Skeletal muscle cell (primary cell): ENCODE data around the gene GNB1L.
"Not testable (repeated sequence)": the region's sequence is repeated elsewhere in the genome, so short reads cannot be mapped to it uniquely, and the experiment has no call there.

Experiments
- DNase-seq: peaks from one replicate; pipeline ENCODE4 v3.0.0-alpha.2; 2010; ENCODE audit warnings: low read depth
- H3K4me3 ChIP-seq: 2 replicates; pipeline ENCODE4 v1.5.1; 2011; ENCODE audit warnings: low read depth, mild to moderate bottlenecking, control low read depth, low read length, moderate library complexity

Gene GNB1L

DNA sequence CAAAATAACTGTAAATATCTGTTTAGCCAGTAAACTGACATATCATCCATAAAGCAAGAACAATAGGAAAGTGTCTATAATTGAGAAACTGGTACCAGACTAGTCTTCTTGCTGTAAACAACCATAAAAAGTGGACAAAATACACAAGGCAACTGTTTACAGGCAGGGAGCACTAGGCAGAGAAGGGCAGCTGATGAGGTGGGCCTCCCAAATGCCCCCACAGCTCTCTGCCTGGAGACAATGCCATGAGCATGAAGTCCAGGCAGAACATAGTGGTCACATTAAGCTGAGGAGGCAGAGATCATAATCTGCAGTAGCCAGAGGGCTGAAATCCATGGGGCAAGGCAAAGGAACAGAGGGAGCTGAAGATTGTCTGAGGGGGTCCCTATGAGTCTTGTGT, 63.4 kb downstream of the GNB1L start:
- DNase-seq: no peak

DNA sequence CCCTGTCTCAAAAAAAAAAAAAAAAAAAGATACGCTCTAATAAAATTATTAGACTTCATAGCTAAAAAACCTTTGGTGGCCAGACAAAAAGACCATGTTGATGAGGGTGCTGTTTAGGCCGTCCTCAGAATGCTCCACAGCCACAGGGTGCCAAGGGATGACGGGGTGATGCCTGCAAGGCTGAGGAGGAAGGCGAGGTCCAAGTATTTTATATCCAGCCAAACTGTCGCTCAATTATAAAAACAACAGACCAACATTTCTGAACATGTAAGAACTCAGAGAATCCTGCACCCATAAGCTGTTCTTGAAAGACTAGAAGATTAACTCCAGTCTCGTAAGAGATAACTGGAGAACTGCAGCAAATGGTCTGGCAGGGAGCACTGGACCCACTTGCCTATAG, 64.8 kb downstream of the GNB1L start:
- H3K4me3 ChIP-seq: no peak overlapping the region
- no peak for DNase-seq

More for the DNA sequence above, 63.4 kb downstream of the GNB1L start:
- H3K4me3 ChIP-seq: no peak overlapping the region

DNA sequence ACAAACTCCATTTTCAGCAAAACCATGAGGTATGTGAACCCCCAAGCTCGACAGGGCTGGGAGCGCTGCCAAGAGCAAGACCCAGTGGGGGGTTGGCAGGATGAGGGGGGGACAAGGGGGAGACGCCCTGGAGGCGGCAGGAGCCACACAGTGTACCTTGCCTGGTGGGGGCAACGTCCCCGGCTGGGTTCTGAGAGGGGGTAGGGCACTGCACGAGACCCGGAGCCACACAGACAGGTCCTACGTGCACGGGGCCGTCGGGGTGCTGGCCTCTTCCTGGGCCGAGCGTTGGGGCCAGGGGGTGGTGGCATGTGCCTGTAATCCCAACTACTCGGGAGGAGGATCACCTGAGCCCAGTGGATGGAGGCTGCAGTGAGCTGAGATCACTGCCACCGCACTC, 65.3 kb downstream of the GNB1L start:
- no peak for DNase-seq
- no peak overlapping the region for H3K4me3 ChIP-seq

DNA sequence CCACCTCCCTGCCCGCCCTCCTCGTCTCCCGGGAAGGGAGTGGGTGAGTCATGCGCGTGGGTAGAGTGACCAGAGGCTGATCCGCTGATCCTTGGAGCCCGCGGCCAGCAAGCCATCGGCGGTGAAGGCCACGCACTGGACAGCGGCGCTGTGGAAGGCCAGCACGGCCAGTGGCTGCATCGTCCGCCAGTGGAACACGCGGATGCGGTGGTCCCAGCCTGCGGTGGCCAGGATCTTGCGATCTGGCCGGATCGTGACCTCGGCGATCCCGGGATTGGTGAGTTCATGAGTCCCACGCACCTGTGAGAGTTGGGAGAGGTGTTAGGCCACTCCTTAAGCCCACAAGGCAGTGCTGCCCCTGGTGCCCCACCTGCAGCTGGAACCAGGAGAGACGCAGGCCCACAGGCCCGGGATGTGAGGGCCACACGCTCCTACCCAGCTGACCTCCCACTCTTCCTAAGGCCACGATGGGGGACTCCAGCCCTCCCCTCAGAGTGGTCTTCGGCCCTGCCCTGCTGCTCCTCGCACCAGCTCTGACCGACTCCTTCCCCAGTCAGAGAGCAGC, 65.9 kb downstream of the GNB1L start:
- H3K4me3 ChIP-seq: no peak overlapping the region
- DNase-seq: no peak

DNA sequence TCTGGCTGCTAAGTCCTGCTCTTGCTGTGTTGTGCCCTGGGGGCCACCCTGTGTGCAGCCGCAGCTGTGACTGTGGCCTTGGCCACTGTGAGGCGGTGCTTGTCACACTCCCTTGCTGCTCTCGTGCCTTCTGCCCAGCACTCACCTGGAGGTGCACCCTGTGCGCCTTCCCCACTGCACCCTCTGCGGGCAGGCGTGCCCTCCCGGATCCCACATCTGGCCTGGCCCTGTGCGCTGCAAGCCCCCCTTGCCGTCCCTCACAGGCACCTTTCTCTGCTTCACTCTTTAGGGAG, 66.9 kb downstream of the GNB1L start:
- no peak overlapping the region for H3K4me3 ChIP-seq
- no peak for DNase-seq

DNA sequence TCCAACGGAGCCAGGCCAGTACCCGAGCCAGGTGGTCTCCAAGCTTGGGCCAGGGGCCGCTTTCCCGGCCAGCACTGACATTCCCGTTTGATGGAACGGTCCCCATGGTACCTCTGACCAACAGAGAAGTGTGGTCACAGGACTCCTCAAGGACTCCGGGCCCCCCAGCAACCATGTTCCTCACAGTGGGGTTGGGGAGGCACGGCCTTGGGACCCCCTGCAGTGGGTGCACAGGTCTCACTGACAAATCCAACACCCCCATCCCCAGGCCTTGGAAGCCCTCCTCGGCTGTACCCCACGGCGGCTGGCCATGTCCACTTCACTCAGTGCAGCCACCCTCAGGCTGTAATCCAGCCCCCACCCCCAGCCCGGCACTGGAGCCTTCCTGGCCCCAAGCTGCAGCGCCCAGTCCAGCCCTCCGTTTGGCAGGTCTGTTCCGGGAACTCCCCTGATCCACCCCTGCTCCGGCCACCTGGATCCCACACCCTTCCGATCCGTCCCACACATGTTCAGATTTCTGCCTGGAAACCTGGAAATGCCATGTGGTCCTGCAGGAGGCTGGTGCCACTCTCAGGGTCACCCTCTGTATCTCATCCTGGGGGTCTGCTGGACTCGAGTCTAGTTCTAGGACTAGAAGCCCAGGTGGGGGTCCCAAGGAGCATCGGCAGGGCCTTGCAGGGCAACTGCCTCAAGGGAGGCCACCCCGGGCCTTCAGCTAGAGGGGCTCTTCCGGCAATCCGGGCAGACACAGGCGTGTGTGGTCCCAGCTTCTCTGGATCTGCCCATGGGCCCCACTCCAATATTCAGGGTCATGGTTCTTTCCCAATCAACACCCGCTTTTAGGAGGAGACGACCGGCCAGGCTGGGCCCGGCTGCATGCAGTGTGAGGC, 67.5 kb downstream of the GNB1L start:
- DNase-seq: no peak
- H3K4me3 ChIP-seq: no peak overlapping the region

DNA sequence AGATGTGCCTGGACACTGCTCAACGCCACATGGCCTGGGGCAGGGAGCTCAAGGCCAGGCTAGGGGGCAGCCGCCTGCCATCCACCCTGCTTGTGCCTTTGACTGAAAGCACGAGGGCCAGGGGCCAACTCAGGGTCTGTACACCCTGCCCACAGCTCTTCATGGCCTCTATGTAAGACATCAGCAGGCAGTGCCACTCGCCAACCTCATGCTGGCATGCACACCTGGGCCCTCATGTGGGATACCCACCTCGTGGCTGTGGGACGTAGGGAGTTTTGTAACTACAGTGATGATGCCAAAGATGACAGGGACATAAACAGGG, 68.4 kb downstream of the GNB1L start:
- no peak for DNase-seq
- no peak overlapping the region for H3K4me3 ChIP-seq

DNA sequence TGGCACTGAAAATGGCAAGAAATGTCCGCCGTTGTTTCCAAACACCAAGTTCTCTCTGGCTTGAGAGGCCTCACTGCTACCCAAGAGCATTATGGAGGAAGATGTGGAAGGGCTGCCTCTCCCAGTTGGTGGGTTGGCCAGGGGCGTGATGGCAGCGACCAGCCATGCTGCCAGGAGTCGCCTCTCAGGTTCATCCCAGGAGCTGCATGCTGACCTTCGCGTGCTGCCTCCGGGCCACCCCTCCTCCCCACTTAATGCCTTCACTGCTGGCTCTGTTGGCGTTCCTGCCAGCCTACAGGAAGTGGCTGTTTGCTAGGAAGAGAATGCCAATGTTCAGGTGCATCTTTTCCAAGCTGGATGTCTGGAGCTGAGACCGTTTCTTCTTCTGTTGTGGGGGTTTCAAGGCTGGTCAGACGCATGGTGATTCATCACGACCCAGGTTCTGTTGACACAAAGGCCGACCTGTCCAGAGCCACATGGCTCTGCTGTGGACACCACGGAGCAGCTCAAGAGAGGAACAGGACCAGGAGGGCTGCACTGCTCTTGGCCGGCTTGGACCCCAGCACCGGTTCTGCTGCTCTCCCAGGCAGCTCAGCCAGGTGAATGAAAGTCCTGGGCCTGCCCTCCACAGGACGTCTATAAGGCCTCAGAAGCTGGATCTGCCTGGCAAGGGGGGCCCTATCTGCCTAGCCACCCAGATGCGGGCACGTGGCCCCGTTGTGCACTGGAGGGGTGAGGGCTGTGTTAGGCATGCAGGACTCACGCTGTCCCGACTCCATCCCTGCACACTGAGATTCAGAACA, 69.0 kb downstream of the GNB1L start:
- H3K4me3 ChIP-seq: no peak overlapping the region
- no peak for DNase-seq

DNA sequence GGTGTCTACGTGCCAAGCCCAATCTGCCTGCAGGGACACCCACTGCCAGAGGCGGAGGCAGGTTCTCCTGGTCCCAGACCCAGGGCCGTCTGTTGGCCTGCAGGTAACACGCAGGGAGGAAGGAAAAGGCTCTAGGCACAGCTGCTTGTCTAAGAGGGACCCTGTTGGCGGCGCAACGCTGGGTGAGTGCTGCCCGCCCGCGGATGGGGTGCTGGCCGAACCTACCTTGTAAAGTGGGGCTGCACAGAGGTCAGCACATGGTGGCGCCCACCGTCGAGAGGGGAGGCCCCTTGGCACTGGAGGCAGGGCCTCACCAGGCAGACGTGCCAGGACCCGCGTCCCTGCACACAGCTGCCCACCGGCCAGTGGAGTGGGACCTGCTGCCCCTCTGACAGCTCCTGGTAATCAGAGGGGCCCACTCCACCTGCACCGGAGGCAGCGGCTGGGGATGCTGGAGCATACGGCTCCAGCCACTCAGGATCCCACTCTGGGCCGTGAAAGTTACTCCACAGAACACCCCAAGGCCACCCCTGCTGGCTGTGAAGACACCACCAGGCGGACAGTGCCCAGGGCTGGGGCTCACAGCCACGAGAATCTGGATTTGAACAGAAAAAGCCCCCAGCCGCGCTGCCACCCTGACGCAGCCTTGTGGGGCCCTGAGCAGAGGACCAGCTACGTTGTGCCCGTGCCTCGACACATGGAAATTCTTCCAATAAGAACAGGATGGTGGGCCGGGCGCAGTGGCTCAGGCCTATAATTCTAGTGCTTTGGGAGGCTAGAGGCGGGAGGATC, 70.1 kb downstream of the GNB1L start:
- H3K4me3 ChIP-seq: no peak overlapping the region
- no peak for DNase-seq

DNA sequence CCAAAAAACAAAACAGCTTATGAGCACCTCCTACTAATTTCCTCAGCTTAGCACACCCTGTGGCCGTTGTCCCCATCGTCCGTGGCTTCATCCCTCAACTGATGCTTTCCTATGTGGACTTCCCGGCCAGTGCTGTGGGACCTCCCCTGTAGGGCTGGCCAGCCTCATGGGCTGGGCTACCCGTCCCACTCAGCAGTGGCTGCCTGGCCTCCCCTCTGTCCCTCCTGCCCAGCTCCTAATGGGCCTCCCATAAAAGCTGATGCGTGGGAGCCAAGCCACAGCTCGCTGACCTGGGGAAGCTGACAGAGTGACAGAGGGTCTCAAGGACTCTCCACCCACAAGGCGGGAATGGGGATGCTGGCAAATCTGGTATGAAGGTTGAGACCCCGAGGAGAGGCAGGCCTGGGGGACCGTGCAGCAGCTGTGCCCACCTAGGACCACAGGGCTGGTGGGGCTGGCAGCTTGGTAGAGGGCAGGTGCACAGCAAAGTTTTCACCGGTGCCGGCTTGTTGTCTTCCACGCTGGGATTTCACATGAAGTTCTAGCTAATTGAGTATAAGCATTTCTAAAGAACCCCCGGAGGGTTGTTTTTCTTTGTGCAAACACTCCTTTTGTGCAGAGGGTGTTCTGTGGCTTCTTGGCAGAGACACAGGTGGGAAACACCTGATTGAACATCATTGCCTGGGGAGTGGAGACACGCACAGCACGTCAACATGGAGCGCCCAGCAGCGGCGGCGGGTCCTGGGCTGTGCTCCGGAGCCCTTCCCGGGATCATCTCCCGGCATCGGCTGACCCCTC, 70.9 kb downstream of the GNB1L start:
- H3K4me3 ChIP-seq: no peak overlapping the region
- DNase-seq: no peak

DNA sequence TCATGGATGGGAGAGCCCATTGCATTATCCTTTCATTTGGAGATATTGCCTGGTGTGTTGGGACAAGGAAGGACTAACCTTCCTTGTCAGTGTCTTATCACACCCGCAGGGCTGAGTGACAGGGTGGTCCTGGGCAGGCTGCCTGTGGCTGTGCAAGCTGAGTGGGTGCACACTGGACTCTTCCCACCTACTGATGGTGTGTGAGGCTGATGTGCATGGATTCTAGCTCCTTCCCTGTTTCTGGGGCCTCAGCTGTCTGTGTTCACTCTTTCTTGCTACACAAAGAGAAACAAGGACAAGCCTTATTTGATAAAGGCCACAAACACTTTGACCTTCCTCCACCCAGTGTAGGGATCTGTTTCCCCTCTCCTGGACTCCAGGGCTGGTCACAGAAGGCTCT, 72.1 kb downstream of the GNB1L start:
- DNase-seq: no peak
- no peak overlapping the region for H3K4me3 ChIP-seq

DNA sequence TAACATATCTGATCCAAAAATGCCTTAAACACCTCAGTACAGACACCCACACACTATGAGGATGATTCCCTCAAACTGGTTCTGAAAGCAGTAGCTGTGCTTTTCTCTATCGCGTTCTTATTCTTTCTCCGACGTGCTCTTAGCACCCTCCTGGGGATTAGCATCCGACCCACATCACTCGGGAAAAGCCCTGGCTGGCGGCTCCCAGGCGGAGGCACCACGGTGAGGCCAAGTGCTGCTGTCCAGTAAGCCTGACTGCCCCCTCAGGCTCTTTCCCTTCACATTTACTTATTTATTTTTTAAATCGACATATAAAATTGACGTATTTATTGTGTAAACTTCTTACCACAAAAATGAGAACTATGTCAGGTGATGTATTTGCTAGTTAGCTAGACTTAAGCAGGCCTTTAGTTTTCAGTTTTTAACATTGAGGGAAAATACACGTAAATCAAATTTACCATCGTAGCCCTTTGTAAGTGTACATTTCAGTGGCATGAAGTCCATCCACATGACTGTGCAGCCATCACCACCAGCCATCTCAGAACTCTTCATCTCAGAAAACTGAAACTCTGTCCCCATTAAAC, 74.9 kb downstream of the GNB1L start:
- DNase-seq: peak; percentile 9
- H3K4me3 ChIP-seq: no peak overlapping the region

DNA sequence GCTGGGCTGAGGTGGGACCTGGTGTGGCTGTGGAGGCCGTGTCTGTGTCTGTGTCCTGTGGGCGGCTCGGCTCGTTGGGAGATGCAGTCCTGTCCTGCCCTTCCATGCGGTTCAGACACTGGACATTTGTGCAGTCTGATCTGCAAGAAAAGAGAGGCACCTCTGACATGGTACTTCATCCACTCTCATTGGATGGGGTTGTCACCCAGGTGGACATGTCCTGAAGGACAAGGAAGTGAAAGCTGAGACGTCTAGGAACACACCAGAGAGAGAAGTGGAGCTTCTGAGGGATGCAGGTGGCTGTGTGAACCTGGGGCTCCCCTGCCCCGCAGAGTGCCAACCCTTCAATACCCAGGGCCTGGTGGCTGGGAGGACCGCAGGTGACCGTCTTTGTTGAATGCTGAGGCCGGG, 75.7 kb downstream of the GNB1L start:
- no peak for DNase-seq
- no peak overlapping the region for H3K4me3 ChIP-seq

DNA sequence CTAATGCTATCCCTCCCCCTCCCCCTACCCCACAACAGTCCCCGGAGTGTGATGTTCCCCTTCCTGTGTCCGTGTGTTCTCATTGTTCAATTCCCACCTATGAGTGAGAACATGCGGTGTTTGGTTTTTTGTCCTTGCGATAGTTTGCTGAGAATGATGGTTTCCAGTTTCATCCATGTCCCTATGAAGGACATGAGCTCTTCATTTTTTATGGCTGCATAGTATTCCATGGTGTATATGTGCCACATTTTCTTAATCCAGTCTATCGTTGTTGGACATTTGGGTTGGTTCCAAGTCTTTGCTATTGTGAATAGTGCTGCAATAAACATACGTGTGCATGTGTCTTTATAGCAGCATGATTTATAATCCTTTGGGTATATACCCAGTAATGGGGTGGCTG, 77.5 kb downstream of the GNB1L start:
- H3K4me3 ChIP-seq, DNase-seq: not testable (repeated sequence)

DNA sequence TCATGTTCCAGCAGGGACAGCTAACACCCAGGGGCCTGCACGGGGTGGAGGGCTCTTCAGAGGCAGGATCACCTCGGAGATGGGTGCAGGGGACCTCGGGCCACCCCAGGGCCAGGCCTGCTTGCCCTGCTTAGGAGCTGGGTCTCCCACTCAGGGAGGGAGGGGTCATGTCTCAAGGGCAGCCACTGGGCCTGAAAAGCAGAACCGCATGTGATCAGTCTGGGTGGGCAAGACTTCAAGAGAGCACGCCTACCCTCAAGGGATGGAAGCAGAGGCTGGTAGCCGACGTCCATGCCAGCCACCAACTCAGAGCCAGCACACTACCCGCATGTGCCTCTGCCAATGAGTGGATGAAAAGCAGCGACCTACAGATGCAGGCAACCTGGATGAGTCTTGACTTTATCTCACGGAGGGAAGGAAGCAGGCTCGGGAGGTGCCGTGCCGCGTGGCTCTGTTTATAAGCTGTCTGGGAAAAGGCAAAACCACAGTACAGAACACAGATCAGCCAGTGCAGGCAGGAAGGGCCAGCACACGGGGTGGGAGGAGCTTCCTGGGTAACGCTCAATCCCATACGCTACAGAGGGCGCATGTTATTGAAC, 78.1 kb downstream of the GNB1L start:
- no peak overlapping the region for H3K4me3 ChIP-seq
- no peak for DNase-seq

DNA sequence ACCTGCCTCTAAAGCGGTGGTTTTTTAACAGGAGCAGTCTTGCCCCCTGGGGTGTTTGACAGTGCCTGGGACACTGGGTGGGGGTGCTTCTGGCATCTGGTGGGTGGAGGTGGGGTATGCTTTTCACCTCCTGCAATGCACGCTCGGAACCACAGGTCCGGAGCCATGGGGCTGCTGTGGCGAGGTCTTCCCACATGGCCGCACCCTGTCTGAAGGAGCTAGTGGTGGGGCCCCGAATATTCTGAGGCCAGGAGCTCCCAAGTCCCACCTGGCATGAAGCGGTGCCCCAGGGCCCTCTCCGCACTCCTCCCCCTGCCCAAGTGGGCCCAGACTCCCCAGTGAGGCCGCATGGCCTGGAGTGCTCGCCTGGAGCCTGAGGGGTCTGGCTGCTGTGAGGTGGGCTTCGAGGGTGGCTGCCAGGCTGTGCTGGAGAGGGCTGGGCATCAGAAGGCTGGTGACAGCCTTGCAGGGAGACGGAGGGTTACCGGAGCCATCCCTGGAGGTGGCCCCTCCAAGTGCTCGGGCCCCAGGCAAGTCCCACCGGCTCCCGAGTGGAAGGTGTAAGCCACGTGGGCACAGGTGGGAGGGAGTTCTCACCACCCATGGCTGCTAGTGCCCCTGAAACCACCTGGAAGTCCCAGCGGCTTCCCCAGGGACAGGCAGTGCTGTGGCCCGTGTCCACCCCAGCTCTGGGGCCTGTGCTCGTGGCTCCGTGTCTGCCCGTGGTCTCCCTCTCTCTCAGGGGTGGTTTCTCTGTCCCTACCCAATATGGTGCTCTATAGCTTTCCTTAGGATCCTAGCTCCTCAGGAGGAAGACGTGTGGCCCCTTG, 79.0 kb downstream of the GNB1L start:
- no peak for DNase-seq
- no peak overlapping the region for H3K4me3 ChIP-seq

DNA sequence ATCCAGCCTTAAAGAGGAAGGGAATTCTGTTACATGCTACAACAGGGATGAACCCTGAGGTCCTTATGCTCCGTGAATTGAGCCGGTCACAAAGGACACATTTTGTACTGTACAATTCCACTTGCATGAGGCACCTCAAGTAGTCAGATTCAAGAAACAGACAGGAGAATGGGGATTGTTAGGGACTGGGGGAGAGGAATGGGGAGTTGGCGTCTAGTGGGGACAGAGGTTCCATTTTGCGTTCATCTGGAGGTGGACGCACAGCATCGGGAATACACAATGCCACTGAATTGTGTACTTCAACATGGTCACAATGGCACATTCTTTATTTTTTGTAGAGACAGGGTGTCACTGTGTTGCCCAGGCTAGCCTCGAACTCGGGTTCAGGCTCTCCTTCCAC, 80.0 kb downstream of the GNB1L start:
- H3K4me3 ChIP-seq: no peak overlapping the region
- DNase-seq: no peak
